ACHN (cell line): ENCODE results near the gene HSD17B11.
"Not testable (repeated sequence)": the region's sequence is repeated elsewhere in the genome, so short reads cannot be mapped to it uniquely, and the experiment has no call there.

Experiments
- DNase-seq: peaks from one replicate; pipeline ENCODE4 v3.0.0-alpha.2; 2015
- in situ Hi-C: cut with HindIII; loops from 2 replicates; pipeline ENCODE4 v1.10.0; 2017; ENCODE audit warnings: low sequenced_read_pairs, low pct_ligation_motif_present, low pct_unique_long_range_greater_than_20kb

The HSD17B11 gene

DNA sequence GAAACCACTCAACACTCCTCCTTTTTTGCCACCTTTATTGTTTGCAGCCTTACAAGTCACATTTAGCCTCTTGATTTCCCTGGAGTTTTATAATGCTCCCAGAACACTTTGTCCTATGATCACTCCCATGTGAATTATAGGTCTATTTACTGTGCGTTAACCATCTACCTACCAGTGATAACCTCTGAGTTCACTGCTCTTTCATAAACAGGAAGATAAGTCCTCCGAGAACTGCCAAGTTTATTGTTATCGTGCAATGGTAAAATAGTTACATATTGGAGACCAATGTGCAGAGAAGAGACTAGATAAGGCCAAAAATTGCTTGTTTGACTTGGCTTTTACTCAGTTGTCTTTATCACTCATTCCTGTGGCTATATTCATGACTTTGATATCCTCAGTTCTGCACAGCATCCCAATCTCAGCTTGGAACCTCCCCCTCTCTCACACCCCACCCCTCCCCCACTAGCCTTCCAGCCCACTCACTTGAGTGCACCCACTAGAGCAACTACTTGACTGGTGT lies 18.5 kb upstream of the HSD17B11 start:
- in situ Hi-C loops: no loop called here
- DNase-seq: no peak

DNA sequence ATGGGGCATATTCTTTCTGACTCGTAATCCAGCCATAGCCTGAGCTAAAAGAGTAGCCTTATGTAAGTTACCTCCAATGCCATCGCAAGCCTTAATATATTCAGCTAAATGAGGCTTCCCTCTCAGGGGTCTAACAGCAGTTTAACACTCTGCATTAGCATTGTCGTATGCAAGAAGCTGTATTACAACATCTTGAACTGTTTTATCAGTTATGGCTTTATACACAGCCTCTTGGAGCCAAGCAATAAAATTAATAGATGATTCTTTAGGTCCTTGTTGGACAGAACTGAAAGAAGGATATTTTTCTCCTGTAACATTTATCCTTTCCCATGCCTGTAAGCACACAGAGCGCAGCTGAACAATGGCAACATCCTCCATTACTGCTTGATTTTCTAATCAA lies 15.9 kb upstream of the HSD17B11 start:
- DNase-seq, in situ Hi-C loops: not testable (repeated sequence)

DNA sequence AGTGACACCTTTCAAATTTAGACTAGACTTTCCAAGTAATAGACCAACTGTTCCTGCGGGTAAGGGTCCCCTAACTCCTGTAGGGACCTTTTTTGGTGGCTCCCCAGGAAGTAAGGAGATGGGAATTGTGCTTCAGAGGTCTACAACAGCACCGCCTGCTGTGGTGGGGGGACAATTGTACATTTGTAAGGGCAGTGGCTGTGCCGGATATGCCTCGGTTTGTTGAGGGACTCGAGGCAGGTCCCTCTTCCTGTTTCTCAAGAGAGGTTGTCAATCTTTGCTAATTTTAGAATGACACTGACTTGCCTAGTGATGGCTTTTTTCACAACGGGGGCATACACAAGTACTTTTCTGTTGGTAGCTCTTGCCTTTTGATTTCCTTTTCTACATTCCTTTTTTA lies 15.5 kb upstream of the HSD17B11 start:
- in situ Hi-C loops: no loop called here
- no peak for DNase-seq

DNA sequence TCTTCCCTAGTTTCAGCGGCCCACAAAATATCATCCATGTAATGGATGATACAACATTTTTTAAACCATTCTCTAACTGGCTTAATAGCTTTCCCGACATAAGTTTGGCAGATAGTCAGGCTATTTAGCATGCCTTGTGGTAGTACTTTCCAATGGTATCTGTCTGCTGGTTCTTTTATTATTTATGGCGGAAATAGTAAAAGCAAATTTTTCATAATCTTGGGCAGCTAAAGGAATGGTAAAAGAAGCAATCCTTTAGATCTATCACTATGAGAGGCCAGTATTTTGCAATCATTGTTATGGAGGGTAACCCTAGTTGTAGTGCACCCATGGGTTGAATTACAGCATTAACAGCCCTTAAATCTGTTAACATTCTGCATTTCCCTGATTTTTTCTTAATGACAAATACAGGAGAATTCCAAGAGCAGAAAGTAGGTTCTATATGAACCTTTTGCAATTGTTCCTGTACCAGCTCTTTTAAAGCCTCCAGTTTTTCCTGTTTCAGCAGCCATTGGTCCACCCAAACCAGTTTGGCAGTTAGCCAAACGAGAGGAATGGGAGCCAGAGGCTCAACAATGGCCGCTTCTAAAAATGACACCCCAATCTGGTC lies 14.3 kb upstream of the HSD17B11 start:
- in situ Hi-C loops: no loop called here
- DNase-seq: no peak

DNA sequence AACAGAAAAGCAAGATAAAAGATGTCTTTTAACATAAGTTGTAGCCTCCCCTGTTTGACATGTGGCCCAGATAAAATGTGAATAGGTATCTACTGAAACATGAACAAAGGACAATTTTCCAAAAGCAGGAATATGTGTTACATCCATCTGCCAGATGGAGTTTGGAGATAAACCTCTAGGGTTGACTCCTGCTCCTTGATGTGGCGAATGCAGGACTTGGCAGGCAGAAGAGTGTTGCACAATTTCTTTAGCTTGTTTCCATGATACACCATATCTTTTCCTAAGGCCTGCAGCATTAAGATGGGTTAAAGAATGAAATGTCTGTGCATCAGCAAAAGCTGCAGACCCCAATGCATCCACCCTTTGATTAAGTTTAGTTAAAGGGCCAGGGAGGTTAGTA lies 12.7 kb upstream of the HSD17B11 start:
- not testable (repeated sequence) for DNase-seq

DNA sequence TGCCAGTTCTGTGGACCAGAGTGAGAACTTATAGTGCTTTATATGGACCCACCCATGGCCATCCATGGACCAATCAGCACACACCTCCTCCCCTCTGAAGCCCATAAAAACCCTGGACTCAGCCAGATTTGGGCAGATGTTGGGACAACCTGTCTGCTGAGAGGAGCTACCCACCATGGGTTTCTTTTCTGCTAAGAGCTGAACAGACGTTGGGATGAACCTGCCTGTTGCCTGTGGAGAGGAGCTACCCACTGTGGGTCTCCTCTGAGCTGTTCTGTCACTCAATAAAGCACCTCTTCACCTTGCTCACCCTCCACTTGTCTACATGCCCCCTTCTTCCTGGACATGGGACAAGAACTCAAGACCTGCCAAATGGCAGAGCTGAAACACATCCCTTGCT lies 9.0 kb upstream of the HSD17B11 start:
- in situ Hi-C loops: no loop called here
- DNase-seq: no peak

More for the DNA sequence above, 12.7 kb upstream of the HSD17B11 start:
- in situ Hi-C loops: not testable (repeated sequence)

DNA sequence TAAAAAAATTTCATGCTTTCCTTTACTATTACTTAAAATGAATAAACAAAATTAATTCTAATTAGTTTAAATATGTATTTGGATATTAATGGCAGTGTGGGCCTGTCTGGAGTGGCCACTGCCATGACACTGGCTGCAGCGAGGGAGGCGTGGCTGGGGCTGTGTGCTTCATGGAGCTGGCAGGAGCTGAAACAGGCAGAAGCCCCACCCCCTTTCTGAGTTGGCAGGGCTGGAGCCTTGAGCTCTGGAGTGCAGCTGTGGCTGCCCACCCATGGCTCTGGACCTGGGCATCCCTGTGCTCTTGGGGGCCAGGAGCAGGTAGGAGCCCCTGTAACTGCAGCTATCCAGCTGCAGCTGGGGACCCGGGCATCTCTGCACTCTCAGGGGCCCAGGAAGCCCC lies 8.2 kb upstream of the HSD17B11 start:
- in situ Hi-C loops: no loop called here
- peak; percentile 10 for DNase-seq

DNA sequence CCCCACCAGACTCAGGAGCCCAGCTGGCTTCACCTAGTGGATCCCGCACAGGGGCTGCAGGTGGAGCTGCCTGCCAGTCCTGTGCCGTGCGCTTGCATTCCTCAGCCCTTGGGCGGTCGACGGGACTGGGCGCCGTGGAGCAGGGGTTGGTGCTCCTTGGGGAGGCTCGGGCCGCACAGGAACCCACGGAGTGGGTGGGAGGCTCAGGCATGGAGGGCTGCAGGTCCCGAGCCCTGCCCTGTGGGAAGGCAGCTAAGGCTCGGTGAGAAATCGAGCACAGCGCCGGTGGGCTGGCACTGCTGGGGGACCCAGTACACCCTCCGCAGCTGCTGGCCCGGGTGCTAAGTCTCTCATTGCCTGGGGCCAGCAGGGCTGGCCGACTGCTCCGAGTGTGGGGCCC lies 4.9 kb upstream of the HSD17B11 start:
- in situ Hi-C loops, DNase-seq: not testable (repeated sequence)

DNA sequence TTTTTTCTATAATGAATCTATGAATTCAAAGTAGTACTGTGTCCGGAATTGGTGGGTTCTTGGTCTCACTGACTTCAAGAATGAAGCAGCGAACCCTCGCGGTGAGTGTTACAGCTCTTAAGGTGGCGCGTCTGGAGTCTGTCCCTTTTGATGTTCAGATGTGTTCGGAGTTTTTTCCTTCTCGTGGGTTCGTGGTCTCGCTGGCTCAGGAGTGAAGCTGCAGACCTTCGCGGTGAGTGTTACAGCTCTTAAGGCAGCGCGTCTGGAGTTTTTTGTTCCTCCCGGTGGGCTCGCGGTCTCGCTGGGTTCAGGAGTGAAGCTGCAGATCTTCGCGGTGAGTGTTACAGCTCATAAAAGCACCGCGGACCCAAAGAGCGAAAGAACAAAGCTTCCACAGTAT lies 4.1 kb upstream of the HSD17B11 start:
- DNase-seq, in situ Hi-C loops: not testable (repeated sequence)

DNA sequence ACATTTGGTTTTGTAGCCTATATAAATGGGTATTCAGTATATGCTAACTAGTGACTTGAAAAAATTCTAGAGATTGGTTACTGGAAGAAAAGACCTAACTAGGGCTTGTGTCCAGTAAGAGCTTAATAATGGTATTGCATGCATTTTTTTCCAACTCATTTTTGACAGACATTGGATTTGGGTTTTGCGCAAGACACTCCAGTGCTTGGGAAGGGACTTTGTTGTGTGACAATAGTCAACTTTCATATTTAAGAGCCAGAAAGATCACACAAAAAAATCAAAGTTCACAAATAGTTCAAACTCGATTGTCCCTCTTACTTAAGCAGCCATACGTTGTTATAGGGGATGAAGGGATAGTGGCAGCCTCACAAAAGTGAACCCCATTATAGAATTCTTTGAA lies 1.2 kb upstream of the HSD17B11 start:
- no peak for DNase-seq
- in situ Hi-C loops: no loop called here

DNA sequence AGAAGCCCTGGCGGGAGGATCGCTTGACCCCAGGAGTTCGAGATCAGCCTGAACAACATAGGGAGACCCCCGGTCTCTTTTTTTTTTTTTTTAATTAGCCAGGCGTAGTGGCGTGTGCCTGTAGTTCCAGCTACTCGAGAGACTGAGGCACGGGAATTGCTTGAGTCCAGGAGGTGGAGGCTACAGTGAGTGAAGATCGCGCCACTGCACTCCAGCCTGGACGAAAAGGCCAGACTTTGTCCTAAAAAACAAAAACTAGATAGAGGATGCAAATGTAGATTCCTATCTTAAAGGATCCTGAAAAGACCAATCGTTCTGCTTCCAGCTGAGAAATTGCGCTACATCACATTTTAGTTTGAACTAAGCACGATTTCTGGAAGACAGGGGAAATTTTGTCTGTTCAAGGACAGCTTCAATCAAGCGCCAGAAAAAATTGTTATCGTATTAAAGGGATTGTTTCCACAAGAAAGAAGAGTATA lies 627 bp upstream of the HSD17B11 start:
- no peak for DNase-seq
- in situ Hi-C loops: no loop called here

DNA sequence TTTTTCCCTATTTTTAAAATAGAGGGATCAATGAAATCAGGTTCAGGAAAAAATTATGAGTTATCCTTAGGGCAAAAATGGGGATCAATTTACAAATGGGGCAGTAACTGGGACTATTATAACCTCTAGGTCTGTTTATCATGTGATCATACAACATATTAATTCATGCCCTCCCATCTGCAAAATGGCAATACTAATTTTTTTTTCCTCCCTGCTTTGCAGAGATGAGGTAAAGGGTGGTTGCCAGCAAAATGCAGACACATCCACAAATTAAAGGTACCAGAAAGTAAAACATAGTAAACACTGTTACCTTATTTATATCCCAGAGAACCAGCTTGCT lies 467 bp downstream of the HSD17B11 start:
- in situ Hi-C loops: no loop called here
- no peak for DNase-seq

DNA sequence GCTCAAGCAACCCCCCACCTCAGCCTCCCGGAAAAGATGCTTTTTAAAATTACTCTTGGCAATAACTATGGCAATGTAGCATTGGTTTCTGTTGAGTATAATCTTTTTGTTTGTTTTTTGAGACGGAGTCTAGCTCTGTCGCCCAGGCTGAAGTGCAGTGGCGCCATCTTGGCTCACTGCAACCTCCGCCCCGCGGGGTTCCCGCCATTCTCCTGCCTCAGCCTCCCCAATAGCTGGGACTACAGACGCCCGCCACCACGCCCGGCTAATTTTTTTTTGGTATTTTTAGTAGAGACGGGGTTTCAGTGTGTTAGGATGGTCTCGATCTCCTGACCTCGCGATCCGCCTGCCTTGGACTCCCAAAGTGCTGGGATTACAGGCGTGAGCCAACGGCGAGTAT lies 933 bp downstream of the HSD17B11 start:
- DNase-seq, in situ Hi-C loops: not testable (repeated sequence)

DNA sequence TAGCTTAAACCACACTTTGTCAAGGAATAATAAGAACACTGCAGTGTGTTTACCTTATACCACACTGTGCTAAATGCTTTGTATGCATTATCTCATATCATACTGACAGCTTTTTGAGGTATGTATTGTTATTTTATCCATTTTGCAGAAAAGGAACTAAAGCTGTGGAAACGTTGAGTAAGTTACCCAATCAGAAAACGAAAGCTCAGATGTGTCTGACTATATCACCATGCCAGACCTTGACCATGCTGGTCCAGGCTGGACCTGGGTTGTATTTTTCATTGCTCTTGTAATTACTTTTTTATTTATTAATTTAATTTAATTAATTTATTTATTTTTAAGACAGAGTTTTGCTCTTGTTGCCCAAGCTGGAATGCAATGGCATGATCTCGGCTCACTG lies 2.1 kb downstream of the HSD17B11 start:
- no peak for DNase-seq
- in situ Hi-C loops: no loop called here

DNA sequence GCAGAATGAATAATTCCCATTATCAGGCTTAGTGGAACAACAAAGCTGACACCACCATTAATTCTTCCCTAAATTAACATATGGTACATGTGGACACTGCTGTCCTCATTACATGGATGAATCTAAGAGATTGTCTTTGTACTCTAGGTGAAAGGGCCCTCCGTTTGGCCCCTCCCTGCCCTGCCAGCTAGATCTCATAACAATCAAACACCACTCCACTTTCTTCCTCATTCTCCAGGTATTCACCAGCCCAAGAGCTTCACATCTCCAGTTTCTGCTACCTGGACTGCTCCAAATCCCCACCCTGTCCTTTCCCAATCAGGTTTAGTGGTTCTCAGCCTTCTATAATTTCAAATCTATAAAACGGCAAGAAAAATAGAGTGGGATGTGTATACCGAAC lies 3.8 kb downstream of the HSD17B11 start:
- in situ Hi-C loops: no loop called here
- no peak for DNase-seq

DNA sequence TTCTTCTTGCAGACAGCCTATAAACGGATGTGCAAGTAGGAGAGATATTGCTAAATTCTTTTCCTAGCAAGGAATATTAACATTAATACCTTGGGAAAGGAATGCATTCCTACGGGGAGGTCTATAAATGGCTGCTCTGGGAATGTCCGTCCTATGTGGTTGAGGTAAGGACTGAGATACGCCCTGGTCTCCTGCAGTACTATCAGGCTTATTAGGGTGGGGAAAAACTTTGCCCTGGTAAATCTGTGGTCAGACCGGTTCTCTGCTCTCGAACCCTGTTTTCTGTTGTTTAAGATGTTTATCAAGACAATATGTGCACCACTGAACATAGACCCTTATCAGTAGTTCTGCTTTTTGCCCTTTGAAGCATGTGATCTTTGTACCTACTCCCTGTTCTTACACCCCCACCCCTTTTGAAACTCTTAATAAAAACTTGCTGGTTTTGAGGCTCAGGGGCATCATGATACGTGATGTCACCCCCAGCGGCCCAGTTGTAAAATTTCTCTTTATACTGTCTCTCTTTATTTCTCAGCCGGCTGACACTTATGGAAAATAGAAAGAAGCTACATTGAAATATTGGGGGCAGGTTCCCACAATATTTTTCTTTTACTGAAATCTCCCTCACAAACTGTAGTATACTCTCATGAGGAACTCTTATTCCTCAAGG lies 6.4 kb downstream of the HSD17B11 start:
- DNase-seq, in situ Hi-C loops: not testable (repeated sequence)

DNA sequence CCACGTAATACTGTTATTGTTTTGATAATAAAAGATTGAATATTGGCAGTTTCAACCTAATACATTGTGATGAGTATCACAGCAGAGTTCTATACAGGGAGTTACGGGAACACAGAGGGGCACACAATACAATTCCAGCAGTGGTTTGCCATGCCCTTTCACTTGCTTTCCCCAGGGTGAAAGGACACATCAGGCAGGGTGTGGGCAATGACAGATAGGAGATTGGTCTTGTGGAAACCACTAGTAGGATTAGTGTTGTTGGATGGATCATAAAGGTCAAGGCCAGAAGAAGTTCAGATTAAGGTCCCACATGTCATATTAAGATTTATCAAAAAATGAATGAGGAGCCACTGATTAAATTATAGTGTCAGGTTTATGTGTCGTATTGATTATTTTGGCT lies 8.1 kb downstream of the HSD17B11 start:
- no peak for DNase-seq
- in situ Hi-C loops: no loop called here

DNA sequence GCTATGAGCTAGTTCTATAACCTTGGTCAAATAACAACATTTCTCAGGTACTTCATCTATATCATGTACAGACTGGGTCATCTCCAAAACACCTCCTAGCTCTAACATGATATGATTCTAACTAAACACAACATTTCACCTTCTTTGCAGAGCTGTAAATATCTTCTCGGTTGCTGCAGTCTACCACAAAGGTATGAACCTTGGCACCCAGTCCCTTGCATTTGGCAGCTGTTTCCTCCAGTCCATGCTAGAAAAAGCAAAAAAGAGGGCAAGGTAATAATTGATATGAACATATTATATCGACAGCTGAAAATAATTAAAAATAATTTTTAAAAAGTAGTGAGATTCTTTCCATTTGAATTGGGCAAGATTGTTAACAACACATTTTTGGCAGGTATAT lies 8.9 kb downstream of the HSD17B11 start:
- in situ Hi-C loops: no loop called here
- no peak for DNase-seq

DNA sequence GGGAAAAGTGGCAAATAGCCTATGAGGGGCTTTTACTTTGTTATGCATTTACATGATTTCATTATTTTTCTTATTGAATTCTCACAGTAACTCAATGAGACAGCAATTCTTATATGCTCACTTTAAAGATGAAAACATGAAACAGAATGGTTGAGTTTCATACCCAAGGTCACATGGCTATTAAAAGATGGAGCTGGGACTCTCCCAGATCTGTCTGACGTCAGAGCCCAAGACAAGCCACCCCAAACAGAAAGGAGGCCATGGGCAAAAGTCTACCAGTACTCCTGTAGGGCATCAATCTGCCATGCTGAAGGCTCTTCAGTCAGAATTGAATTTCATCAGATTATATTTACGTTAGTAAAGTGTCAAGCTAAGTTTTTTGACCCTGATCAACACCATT lies 13.2 kb downstream of the HSD17B11 start:
- DNase-seq: no peak
- in situ Hi-C loops: no loop called here

DNA sequence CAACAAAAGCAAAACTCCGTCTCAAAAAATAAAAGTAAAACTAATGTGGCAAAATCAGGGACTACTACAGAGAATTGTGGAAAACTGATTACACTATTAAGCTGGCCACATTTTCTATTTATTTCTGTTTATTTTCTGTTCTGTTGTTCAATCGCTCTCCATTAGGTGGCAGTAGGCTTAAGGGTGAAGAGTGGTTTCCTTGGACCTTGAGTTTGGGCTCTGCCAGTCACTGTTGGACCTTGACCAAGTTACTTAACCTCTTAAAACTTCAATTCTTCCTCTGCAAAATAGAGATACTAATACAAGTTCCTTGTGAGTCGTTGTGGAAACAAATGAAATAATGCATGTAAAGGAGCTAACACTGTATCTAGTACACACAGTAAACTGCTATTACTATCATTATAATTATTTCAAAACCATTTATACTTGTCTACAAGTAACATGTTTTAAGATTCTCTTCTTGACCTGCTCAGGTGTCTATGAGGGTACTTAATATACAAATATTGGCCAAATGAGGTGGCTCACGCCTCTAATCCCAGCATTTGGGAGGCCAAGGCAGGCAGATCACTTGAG lies 15.2 kb downstream of the HSD17B11 start:
- in situ Hi-C loops: no loop called here

More for the DNA sequence above, 15.2 kb downstream of the HSD17B11 start:
- DNase-seq: peak; percentile 63
